Suprapubic skin (tissue), 3 donors: ENCODE data around the gene TMEM248.
"Not testable (repeated sequence)": the region's sequence is repeated elsewhere in the genome, so short reads cannot be mapped to it uniquely, and the experiment has no call there.

Source experiments
- CTCF ChIP-seq, 2 donors: fragments of 200-600 bp in 1 of 2; fragments of 450-650 bp in 1 of 2; sonication (generic) in 1 of 2; IDR thresholded peaks; one replicate each; pipeline ENCODE4 v1.5.1; 2016 to 2019; ENCODE audit warnings: antibody characterized with exemption in 2 of 2, mild to moderate bottlenecking in 1 of 2, moderate library complexity in 1 of 2
- EP300 ChIP-seq: sonication (generic); formaldehyde crosslinking; IDR thresholded peaks from one replicate; pipeline ENCODE4 v1.6.1; 2017; ENCODE audit warnings: antibody characterized with exemption
- POLR2A ChIP-seq, 2 donors: fragments of 450-650 bp; IDR thresholded peaks; one replicate each; pipeline ENCODE4 v1.6.1; 2017; ENCODE audit warnings: antibody characterized with exemption in 2 of 2, mild to moderate bottlenecking in 2 of 2, moderate library complexity in 2 of 2

- TF ChIP-seq POLR2A (IDR thresholded peaks at IDR 0.05); CTCF (IDR thresholded peaks at IDR 0.05); EP300: not testable (repeated sequence)
These were observed 42.7 kb upstream of the TMEM248 start for GRCh38 chr7:66878301-66878685.
